ENCODE measurements around the gene CNOT2. TPM values are rescaled to one million over a fixed set of nuclear protein-coding genes. Genes with fewer than 3 reads are reported as not detected.
"Not testable (repeated sequence)": the region's sequence is repeated elsewhere in the genome, so short reads cannot be mapped to it uniquely, and the experiment has no call there.

Gene CNOT2
- total and polyA plus RNA-seq, 2 experiments from 2014 or later = 67.3 to 158 TPM

DNA sequence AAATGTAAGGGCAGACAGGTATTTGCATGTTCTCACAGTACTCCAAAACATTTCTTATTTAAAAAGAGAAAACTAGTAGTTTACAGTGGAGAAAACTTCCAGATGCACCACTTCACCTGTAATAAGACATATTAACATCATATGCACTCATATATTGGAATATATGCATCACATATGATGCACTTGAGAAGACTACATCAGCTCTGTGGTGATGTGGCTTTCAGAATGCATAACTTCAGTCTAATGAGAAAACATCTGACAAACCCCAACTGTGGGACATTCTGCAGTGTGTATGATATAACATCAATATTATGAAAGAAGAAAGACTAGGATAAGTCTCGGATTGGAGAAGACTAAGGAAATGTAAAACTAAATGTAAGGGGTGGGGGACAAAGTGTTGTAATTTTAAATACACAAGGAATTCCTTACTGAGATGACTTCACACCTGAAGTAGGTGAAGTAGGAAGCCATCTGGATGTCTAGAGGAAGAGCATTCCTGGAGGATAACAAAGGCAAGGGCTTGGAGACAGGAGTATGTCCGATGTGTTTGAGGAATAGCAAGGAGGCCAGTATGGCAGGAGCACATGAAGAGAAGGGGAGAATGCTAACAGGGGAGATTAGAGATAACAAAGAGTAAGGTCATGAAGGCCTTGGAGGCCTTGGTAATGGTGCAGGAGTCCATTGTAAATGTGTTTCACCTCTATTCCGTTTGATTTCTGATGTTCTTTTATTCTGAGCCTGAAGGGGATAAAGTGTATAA, 49.0 kb downstream of the CNOT2 start:
- Histone ChIP-seq H4K20me1 (ENCODE audit: insufficient read depth, poor library complexity, severe bottlenecking) (peaks cover 24% of the 10 kb centered on the region), H3K4me2 (no peak overlapping the region), H3K4me1 (ENCODE audit: insufficient read depth) (no peaks in the 10 kb centered on the region), H3K79me2 (peaks cover 92% of the 10 kb centered on the region), H3K9me2 (replicated peaks; ENCODE audit: insufficient read depth) (no peaks in the 10 kb centered on the region), H3K27ac (no peak overlapping the region), H3K9me3 (ENCODE audit: low read depth) (no peaks in the 10 kb centered on the region), H2AFZ (no peak overlapping the region), H3K36me3 (replicated peaks; ENCODE audit: insufficient read depth, low read depth) (no peaks in the 10 kb centered on the region), H3K4me3 (no peak overlapping the region), H3K27me3 (no peaks in the 10 kb centered on the region)
- DNase-seq (ENCODE audit: low spot score) = no peak
- TF ChIP-seq EZH2phosphoT487 (IDR thresholded peaks at IDR 0.05; ENCODE audit: low read depth, severe bottlenecking, unreplicated experiment) (no peak), EZH2 (IDR thresholded peaks at IDR 0.05; ENCODE audit: borderline replicate concordance) (no peak)
- TF ChIP-seq, protein P1, sequence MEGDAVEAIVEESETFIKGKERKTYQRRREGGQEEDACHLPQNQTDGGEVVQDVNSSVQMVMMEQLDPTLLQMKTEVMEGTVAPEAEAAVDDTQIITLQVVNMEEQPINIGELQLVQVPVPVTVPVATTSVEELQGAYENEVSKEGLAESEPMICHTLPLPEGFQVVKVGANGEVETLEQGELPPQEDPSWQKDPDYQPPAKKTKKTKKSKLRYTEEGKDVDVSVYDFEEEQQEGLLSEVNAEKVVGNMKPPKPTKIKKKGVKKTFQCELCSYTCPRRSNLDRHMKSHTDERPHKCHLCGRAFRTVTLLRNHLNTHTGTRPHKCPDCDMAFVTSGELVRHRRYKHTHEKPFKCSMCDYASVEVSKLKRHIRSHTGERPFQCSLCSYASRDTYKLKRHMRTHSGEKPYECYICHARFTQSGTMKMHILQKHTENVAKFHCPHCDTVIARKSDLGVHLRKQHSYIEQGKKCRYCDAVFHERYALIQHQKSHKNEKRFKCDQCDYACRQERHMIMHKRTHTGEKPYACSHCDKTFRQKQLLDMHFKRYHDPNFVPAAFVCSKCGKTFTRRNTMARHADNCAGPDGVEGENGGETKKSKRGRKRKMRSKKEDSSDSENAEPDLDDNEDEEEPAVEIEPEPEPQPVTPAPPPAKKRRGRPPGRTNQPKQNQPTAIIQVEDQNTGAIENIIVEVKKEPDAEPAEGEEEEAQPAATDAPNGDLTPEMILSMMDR (IDR thresholded peaks at IDR 0.05; ENCODE audit: poor library complexity) = no peak
- WGBS (ENCODE audit: low lambda C conversion rate, missing lambda C conversion rate) = 86% methylated on average over 3 of the region's 3 CpGs

DNA sequence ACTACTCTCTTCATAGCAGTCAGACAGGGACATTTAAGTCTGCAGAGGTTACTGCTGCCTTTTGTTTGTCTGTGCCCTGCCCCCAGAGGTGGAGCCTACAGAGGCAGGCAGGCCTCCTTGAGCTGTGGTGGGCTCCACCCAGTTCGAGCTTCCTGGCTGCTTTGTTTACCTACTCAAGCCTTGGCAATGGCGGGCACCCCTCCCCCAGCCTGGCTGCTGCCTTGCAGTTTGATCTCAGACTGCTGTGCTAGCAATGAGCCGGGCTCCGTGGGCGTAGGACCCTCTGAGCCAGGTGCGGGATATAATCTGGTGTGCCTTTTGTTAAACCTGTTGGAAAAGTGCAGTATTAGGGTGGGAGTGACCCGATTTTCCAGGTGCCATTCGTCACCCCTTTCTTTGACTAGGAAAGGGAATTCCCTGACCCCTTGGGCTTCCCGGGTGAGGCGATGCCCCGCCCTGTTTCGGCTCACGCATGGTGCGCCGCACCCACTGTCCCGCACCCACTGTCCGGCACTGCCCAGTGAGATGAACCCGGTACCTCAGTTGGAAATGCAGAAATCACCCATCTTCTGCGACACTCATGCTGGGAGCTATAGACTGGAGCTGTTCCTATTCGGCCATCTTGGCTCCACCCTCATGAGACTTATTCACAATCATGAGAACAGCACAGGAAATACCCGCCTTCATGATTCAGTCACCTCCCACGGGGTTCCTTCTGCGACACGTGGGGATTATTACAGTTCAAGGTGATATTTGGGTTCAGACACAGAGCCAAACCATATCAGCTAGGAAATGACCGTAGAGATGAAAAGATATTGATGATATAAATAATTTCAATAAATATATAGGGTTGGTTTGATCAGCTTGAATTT, 61.7 kb downstream of the CNOT2 start:
- not testable (repeated sequence) for H3K27me3 ChIP-seq; DNase-seq (ENCODE audit: low spot score); H3K36me3 ChIP-seq (replicated peaks; ENCODE audit: insufficient read depth, low read depth); H3K4me2 ChIP-seq; H2AFZ ChIP-seq; H4K20me1 ChIP-seq (ENCODE audit: insufficient read depth, poor library complexity, severe bottlenecking); H3K9me3 ChIP-seq (ENCODE audit: low read depth); H3K4me1 ChIP-seq (ENCODE audit: insufficient read depth); H3K4me3 ChIP-seq; H3K9me2 ChIP-seq (replicated peaks; ENCODE audit: insufficient read depth); H3K27ac ChIP-seq
- peaks cover 62% of the 10 kb centered on the region for H3K79me2 ChIP-seq
- 97% methylated on average over 25 of the region's 25 CpGs for WGBS (ENCODE audit: low lambda C conversion rate, missing lambda C conversion rate)

DNA sequence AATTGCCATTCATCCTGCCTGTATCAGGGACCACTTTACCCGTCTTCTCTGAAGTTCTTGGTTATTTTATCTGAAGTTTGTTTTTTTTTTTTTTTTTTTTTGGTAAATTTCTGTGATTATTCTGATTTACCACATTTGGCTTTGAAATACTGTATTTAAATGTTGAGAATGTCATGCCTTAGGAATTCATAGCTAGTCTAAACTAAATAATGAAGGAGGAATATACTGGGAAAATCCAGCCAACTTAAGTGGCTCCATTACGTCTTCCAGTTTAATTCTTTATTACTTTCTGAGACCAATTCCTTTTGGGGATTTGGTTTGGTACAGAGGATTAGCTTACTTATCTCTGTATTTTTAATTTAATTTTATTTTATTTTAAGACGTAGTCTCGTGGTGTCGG, 62.6 kb downstream of the CNOT2 start:
- WGBS (ENCODE audit: low lambda C conversion rate, missing lambda C conversion rate) = 92% methylated on average over 5 of the region's 5 CpGs
- no peak for DNase-seq (ENCODE audit: low spot score)
- Histone ChIP-seq H4K20me1 (ENCODE audit: insufficient read depth, poor library complexity, severe bottlenecking) (peaks cover 10% of the 10 kb centered on the region), H3K27ac (no peak overlapping the region), H3K36me3 (replicated peaks; ENCODE audit: insufficient read depth, low read depth) (no peaks in the 10 kb centered on the region), H3K79me2 (peaks cover 69% of the 10 kb centered on the region), H3K4me2 (no peak overlapping the region), H3K27me3 (no peaks in the 10 kb centered on the region), H3K9me3 (ENCODE audit: low read depth) (no peaks in the 10 kb centered on the region), H2AFZ (no peak overlapping the region), H3K4me1 (ENCODE audit: insufficient read depth) (no peaks in the 10 kb centered on the region), H3K4me3 (no peak overlapping the region), H3K9me2 (replicated peaks; ENCODE audit: insufficient read depth) (no peaks in the 10 kb centered on the region)
- TF ChIP-seq, protein P1 (IDR thresholded peaks at IDR 0.05; ENCODE audit: poor library complexity) = no peak
- TF ChIP-seq EZH2phosphoT487 (IDR thresholded peaks at IDR 0.05; ENCODE audit: low read depth, severe bottlenecking, unreplicated experiment) = no peak

DNA sequence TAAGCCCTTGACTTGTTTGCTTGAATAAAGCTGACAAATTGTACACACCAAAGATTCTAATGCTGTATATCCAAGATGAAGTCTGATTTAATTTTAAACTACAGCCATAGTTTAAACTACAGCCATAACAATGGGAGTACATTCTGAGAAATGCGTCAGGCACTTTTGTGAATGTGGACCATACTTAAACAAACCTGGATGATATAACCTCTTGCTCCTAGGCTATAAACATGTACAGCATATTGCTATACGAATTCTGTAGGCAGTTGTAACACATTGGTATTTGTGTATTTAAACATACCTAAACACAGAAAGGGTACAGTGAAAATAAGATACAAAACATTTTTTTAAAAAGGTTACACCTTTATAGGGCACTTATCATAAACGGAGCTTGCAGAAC, 63.4 kb downstream of the CNOT2 start:
- TF ChIP-seq EZH2phosphoT487 (IDR thresholded peaks at IDR 0.05; ENCODE audit: low read depth, severe bottlenecking, unreplicated experiment) = no peak
- H4K20me1 ChIP-seq (ENCODE audit: insufficient read depth, poor library complexity, severe bottlenecking) = peaks cover 10% of the 10 kb centered on the region
- no peaks in the 10 kb centered on the region for H3K36me3 ChIP-seq (replicated peaks; ENCODE audit: insufficient read depth, low read depth)
- no peaks in the 10 kb centered on the region for H3K9me2 ChIP-seq (replicated peaks; ENCODE audit: insufficient read depth)
- no peaks in the 10 kb centered on the region for H3K4me1 ChIP-seq (ENCODE audit: insufficient read depth)
- DNase-seq (ENCODE audit: low spot score) = no peak
- no peak overlapping the region for H3K27ac ChIP-seq
- H3K4me3 ChIP-seq = no peak overlapping the region
- no peaks in the 10 kb centered on the region for H3K27me3 ChIP-seq
- H3K79me2 ChIP-seq = peaks cover 70% of the 10 kb centered on the region
- no peak overlapping the region for H2AFZ ChIP-seq
- no peak overlapping the region for H3K4me2 ChIP-seq
- H3K9me3 ChIP-seq (ENCODE audit: low read depth) = no peaks in the 10 kb centered on the region
- 89% methylated on average over 3 of the region's 3 CpGs for WGBS (ENCODE audit: low lambda C conversion rate, missing lambda C conversion rate)
